Astrocyte of the hippocampus (primary cell): ENCODE results near the gene PHIP.

Experiments
- DNase-seq: peaks from one replicate; pipeline ENCODE4 v3.0.0; 2011; ENCODE audit warnings: low read depth, low spot score

The PHIP gene

GRCh38 chr6:79010422-79010821 is 67.6 kb downstream of the PHIP start:
- no peak for DNase-seq

DNA sequence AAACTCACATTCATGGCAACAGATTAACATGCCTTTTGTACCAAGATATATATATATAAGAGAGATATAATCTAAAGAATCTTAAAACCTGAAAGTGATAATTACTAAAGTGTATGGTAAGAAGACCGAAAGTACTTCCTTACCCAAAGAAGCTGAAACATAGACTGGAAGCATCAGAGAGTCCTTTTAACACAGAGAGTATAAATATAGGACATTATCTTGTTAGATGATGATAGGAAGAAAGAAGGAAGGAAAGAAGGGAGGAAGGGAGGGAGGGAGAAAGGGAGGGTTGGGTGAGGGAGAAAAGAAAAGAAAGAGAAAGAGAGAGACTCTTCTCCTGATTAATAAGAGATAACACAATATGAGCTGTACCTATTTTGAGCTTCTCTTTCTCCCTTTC is 68.2 kb downstream of the PHIP start:
- no peak for DNase-seq

- DNase-seq, result no peak
Measured at GRCh38 chr6:79005497-79005896, 72.6 kb downstream of the PHIP start.

- DNase-seq, result no peak
Measured at GRCh38 chr6:79005024-79005423, 73.0 kb downstream of the PHIP start.

- no peak for DNase-seq
Measured at GRCh38 chr6:79004239-79004638, 73.8 kb downstream of the PHIP start.

GRCh38 chr6:79001415-79001814 is 76.6 kb downstream of the PHIP start:
- DNase-seq, result no peak

- DNase-seq, result no peak
Measured at GRCh38 chr6:78999737-79000136, 78.3 kb downstream of the PHIP start.

DNA sequence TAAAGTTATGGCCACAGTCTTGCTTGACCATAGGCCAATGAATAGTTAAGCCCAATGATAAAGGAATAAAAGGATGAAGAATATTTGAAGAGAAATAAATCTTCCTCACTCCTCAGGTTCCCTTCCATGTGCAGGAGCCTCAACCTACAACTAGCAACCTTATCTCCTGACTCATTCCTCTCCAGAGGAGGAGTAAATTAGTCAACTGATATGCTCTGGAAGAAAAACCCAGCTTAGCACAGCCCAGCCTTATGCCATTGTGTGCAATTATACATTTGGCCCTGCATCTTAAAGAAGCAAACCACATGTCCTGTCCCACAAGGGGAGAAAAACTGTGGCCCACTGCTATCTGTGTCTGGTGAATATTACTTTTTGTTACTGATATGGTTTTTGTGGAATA is 82.1 kb downstream of the PHIP start:
- DNase-seq, result peak; percentile 2

DNA sequence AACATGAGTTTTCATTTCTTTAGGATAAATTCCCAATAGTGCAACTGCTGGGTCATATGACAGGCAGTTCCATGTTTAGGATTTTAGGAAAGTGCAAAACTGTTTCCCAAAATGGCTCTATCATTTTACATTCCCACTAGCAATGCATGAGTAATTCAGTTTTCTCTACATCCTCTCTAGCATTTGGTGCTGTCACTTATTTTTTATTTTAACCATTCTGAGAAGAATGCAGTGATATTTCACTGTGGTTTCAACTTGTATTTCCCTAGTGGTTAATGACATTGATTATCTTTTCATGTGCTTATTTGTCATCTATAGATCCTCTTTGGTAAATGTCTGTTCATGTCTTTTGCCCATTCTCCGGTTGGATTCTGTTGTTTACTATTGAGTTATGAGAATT is 82.7 kb downstream of the PHIP start:
- DNase-seq, result no peak

DNA sequence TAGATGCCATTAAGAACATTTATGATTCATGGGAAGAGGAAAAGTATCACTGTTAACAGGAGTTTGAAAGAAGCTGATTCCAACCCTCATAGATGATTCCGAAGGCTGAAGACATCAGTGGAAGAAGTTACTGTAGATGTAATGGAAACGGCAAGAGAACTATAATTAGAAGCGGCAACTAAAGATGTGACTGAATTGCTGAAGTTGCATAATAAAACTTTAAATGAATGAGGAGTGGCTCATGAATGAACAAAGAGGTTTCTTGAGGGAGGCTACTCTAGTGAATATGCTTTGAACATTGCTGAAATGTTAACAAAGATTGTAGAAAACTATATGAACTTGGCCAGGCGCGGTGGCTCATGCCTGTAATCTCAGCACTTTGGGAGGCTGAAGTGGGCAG is 84.1 kb downstream of the PHIP start:
- DNase-seq, result no peak

GRCh38 chr6:78989191-78989590 is 88.9 kb downstream of the PHIP start:
- no peak for DNase-seq

- DNase-seq, result no peak
Measured at GRCh38 chr6:78986161-78986560, 91.9 kb downstream of the PHIP start.

- DNase-seq, result no peak
Measured at GRCh38 chr6:78984225-78984950, 93.7 kb downstream of the PHIP start.

GRCh38 chr6:78967191-78967590 is 110.9 kb downstream of the PHIP start:
- DNase-seq, result no peak

DNA sequence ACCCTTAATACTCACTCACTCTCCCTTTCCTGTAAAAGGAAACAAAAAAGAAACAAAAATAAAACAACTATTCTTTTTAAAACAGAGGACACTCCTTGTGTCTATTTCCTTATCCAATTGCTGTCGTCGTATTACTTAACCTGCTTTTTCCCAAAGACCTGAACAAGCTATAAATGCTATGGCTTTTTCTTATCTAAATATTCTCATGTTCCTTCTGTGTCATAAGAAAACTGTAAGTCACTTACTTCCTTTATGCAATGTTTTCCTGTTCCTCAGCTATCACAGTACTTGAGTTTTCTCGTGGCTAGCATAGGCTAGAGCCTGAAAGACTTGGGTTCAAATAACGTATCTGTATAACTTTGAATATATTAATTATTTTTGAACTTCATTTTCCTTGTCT is 111.5 kb downstream of the PHIP start:
- no peak for DNase-seq

GRCh38 chr6:78962448-78962847 is 115.6 kb downstream of the PHIP start:
- no peak for DNase-seq

DNA sequence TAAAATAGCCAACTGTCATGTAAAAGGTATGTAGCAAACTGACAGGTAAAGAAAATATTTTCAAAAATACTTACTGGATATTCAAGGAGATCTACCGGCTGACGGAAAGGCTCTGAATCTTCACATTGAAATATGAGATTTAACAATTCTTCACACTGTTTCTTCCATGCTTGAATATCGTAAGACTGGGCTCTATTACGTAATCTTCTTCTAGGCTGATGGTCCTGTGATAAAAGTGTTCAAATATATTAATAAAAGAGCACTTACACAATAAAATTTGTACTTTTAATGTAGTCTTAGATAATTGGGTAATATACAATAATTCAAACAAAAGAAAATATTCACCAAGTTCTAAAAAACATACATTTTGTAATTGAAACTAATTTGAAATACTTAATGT is 123.3 kb downstream of the PHIP start:
- no peak for DNase-seq

DNA sequence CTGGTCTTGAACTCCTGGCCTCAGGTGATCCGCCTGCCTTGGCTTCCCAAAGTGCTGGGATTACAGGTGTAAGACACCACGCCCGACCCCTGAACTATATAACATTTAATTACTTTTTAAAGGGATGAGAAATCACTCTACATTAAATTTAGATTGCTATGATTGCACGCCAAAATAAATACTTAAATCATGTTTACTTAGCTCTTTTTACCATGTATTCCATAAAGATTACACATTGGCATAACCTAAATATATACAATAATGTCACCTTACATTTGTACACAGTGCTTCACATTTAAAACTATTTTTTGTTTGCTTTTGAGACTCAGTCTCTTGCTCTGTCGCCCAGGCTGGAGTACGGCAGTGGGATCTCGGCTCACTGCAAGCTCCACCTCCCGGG is 124.3 kb downstream of the PHIP start:
- DNase-seq, result no peak

- DNase-seq, result no peak
Measured at GRCh38 chr6:78952362-78952761, 125.7 kb downstream of the PHIP start.

- DNase-seq, result no peak
Measured at GRCh38 chr6:78948785-78949184, 129.3 kb downstream of the PHIP start.

- DNase-seq, result peak; percentile 59
Measured at GRCh38 chr6:78947962-78948361, 130.1 kb downstream of the PHIP start.

DNA sequence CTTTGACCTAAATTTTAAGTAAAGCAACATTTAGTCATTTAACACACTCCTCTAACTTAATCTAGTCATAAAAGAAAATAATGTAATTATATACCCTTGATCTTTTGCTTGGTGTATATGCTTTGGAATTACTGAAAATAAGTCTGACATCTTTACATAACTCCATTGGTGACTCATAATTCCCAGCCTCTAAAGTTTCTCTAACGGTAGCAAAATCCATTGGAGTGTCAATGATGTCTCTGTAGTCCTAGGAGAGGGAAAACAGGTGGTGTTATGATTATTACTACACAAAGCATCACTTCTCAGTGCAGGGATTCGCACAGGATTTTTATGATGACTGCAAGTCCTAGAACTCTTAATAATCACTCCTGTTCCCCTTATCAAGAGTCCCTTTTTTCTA is 130.5 kb downstream of the PHIP start:
- peak; percentile 22 for DNase-seq

- no peak for DNase-seq
Measured at GRCh38 chr6:78942446-78942845, 135.6 kb downstream of the PHIP start.

DNA sequence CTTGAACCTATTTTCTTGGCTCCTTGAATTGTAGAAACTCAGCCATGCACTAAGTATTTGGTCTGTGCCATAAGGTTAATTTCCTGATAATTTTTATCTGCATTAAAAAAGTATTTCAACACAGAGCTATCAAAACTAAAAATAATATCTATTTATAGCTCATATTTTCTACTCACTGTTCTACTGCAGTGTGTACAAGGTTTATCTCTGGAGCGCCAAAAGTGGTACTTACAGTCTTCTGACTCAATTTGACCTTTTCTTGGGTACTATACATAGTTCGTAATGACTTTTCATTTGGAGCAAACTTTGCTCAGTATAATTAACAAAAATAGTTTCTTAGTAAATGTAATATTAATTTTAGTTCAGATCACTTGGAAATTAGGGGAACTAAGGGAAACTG is 141.5 kb downstream of the PHIP start:
- DNase-seq, result no peak
